NK-92 treated with Interleukin-12 subunit alpha and Interleukin-12 subunit beta, amount 100 ng/mL, for 24 hours (cell line): ENCODE measurements around the gene LYSMD1.

Experiments
- DNase-seq: peaks from one replicate; lab custom pipeline; 2025; lab: John Stamatoyannopoulos, UW

Gene LYSMD1

DNA sequence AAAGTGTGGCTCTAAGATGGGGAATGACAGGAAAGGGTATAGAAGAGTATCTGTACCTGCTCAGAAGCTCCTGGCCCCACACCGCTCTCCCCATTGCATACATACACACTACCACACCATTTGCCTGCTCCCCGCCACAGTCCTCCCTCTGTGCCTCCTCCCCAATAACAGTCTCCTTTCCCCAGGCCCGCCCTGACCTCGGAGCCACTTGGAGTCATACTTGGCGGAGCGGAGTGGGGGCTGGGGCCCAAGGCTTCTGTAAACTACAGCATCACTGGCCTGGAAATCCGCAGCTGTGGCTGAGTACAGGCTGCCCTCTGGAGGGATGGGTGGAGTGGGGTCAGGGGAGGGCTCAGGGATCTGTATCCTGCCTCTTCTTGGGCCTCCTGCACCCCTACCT, 27.9 kb downstream of the LYSMD1 start:
- DNase-seq = no peak

DNA sequence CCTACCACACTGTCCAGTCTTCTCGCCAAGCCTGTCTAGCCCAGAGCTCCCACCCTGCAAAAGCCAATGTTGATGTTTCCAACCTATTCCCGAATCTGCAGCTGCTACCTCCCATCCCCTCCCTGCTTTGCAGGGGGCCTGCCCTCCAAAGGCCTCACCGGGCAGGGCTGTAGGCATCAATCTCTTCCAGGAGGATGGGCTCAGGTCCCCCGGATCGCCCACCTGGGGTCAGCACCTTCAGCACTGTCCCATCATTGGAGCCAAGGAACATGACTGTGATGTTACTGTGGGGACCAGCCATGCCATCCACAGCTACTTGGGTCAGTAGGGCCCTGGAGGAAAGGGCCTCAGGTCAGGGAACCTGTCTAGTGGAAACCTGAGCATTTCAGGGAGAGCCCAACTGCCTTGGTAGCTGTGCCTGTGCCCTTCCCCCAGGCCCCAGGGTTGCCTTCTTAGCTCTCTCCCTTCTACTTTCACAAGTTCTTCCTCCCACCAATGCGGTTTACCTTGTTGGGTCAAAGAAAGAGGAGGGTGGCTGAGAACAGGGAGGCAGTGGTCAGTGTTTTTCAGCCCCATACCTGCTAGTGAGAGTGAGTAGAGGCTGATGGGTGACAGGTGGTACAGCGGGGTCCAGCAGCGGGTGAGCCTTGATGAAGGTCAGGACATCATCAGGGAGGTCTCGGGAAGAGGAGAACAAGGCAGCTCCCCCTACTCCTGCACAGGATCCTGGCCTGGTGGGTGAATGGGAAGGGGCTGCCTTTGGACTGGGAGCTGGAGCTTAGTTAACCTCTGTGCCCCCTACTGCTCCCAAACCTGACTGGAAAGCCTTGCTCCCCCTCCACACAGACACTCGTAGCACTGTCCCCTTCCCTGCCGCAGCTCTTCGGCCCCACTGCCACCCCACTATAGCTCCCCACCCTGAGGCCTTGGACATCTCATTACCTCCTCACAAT, 30.0 kb downstream of the LYSMD1 start:
- no peak for DNase-seq

DNA sequence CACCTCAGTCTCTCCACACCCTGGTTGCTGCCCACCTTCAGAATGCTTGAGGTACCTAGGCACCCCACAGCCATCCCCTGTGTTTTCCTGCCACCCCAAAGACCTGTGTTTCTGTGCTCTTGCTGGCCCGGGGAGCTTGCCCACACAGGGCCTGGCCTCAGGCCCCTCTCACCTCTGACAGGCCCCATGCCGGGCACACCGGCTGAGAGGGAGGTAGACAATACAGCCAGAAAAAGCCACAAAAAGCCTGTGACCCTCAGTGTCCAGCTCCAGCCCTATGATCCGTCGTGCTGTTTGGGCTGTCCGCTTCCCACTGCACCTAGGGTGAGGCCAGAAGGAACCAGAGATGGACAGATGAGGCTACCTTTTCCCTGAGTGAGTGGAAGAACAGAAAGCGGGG, 30.7 kb downstream of the LYSMD1 start:
- no peak for DNase-seq

DNA sequence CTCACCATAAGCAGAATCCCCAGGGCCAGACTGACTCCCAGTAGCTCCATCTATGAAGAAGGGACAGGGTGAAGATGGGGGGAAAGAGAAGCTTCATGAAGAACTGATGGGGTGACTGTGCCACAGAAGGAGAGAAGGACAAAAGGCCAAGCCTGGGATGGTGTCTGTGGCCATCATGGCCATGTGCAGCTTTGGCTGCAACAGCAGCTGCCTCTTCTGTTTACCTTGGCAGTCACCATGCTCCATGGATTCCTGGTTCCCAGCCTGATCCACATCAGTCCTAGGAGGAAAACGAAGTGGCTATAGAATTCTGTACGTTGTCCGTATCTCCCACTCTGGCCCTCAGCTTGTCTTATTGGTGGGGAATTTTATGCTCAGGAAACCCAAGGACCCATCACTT, 31.3 kb downstream of the LYSMD1 start:
- no peak for DNase-seq

DNA sequence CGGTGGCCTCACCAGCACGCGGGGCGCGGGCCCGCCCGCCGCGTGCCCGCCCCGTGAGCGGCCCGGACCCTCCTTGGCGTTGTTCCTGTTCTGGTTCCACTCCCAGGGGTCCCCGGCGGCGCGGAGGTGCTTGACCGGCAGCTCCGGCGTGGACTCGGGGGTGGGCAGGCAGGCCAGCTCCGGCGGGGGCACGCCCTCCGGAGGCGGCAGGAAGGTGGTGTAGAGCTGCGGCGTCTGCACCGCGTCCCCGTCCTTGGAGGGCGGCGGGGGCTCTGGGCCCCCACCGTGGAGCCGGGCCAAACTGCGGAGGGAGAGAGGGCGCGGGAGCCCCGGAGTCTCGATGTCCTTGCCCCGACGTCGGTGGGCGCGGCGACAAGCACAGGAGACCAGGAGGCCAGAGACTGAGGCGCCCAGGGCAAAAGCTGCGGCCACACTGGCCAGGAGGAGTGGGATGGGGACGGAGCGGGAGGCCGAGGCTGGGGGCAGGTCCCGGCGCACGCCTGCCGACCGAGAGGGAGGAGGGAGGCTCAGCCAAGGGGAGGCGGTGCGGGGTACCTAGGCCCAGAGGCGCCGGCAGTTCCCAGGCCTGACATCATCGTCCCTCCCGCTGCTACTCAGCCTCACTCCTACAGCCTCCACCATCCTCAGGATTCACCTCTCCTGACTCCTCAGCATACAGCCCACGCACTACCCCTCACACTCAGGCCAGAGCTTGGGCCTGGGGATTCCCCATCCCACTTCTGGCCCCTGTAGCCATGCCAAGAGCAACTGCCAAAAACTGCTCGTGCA, 32.5 kb downstream of the LYSMD1 start:
- no peak for DNase-seq

DNA sequence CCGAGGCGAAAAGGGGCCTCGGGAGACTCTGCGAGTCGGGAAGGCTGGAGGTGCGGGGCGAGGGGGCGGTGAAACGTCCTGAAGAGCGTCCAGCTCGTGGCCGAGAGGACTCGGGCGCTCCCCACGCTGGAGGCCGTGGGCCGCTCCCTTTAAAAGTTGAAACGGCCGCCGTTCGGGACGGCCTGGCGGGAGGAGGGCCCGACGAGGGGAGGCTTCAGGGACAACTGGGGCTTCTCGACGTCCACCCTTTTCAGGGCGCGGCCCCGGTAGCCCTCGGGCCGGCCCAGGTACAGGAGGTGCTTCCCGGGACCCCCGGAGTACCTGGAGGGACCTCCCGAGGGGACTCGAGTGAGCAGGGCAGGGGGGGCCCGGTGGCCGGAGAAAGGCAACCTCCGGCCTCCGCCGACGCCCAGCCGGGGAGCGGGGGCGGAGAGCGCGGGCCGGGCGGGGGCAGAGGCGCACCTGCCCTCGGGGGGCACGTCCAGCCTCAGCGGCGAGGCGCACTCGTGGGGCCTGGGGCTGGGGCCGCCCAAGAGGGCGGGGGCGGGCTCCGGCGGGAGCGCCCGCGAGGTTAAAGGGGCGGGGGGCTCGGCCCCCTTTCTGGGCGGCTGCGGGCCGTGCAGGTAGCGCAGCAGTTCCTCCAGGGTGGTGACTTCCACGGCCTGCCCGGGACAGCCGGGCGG, 33.2 kb downstream of the LYSMD1 start:
- no peak for DNase-seq

DNA sequence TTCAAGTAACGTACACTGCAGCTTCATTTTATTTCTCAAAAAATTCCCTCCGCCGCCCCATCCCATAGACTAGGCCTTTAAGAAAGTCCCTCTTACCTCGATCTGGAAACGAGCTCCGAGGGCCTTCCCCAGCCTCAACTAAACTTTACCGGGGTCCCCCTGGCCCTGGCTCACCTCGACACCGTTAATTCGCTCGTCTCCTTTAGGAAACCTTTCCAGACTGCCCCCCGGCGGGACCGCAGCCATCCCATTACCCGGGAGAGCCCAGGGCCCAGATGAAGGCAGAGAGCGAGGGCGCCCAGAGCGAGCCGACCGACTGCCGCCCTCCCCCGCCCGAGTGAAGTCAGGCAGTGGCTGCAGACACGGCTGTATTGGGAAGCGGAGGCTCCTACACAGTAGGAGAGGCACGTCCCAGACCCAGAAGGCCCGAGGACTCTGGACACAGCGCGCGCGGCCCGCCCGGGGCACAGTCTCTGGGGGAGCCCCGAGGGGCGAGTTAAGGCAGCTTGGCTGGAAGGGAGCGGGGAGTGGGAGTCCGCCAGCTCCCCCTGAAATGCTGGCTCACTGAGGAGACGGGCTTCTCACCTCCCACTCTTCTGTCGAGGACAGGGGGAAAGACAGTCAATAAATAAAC, 33.9 kb downstream of the LYSMD1 start:
- DNase-seq = no peak

DNA sequence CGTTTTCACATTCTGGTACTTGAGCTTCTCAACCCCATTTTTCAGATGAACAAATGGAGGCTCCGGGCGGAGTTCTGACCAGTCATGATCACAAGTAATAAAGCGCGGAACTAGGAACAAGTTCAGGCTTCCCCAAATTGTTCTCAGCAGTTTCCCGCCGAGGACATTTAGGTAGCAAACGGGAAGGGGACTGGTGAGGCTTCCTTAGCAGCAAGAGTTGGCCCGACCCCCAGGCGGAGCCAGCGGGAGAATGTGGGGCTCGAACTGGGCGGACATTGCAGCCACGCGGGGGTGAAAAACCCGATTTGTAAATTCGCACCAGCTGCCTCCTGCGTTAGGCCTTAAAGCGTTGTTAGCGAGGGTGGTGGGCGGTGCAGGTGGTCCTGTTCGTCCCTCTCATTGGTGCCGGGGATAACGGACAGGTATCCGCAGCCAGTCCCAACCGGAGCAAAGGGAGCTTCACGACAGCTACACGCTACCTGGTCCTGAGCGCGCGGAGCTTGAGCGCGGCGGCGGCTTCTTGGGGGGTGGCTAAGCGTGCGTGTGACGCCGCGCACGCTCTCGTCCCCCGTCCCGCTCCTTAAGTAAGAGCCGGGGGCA, 34.6 kb downstream of the LYSMD1 start:
- DNase-seq = no peak

DNA sequence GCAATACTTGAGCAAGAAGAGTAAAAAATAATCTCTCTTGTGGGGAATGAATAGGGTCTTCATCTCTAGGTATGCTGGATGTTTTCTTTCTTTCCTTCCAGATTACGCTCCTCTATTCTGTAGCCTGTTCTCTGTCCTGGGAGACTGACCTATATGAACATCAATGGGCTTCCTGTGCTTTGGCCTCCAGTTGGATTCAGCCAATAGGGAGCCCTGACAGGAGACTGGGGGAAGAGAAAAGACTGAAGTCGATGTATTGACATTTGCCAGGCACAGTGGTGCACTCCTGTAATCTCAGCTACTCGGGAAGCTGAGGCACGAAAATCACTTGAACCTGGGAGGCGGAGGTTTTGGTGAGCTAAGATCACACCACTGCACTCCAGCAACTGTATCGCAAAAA, 36.9 kb downstream of the LYSMD1 start:
- no peak for DNase-seq

DNA sequence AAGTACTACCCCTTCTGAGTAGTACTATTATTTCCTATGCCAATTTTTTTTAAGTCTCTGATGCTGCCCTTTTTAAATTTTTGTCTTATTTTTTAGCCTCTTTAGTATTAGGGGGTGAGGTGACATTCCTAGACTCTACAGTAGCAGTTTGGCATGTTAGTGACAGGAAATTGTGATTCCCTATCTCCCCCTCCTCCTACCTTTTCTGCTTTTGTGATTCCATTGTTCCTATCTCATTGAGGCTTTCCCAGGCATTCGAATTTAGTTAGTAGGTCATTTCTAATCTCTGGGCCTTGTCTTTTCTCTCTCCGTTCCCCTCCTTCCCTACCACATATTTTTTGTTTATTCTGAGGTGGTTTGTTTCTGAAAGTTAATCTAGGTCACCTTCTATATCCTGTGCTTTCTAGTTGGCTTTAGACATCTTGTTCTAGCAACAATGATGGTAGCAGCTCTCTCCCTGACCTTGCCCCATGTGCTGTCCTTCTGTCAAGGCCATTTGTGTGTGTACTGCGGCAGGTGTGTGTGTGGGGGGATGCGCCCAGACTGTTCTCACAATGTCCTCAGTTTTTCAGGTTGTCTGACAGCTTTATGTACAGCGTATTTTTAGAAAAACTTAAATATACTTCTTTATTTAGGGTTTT, 40.8 kb downstream of the LYSMD1 start:
- DNase-seq = no peak

DNA sequence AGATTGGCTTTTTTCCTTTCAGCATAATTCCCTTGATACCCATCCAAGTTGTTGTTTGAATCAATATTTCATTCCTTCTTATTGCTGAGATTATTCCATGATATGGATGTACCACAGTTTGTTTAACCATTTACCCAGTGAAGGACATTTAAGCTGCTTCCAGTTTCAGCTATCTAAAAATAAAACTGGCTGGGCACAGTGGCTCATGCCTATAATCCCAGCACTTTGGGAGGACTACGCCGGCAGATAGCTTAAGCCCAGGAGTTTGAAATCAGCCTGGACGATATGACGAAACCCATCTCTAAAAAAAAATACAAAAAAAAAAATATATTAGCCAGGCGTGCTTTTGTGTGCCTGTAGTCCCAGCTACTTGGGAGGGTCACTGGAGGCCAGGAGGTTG, 51.8 kb downstream of the LYSMD1 start:
- DNase-seq = no peak
